GM10266 (cell line): ENCODE results near the gene RFTN1.
A peak's percentile ranks its signal among the peaks of the same experiment; 100 is the strongest.

Experiments
- DNase-seq: peaks from one replicate; pipeline ENCODE4 v3.0.0; 2012; ENCODE audit errors: extremely low spot score
- CTCF ChIP-seq: IDR thresholded peaks from 2 replicates; pipeline ENCODE4 v1.5.1; 2012; ENCODE audit warnings: mild to moderate bottlenecking, low read depth; ENCODE audit not compliant: control insufficient read depth, insufficient read depth; ENCODE audit errors: missing control alignments

Gene RFTN1

GRCh38 chr3:16516695-16517481, 3.4 kb upstream of the RFTN1 start:
- DNase-seq, result peak; percentile 41
- TF ChIP-seq CTCF, result peak; percentile 35

- TF ChIP-seq CTCF, result no peak
- DNase-seq, result peak; percentile 52
Measured at GRCh38 chr3:16515885-16516420, 2.5 kb upstream of the RFTN1 start.

GRCh38 chr3:16514755-16515353, 1.4 kb upstream of the RFTN1 start:
- DNase-seq, result peak; percentile 42
- no peak for TF ChIP-seq CTCF

GRCh38 chr3:16514021-16514700, 662 bp upstream of the RFTN1 start:
- no peak for DNase-seq
- no peak for TF ChIP-seq CTCF

GRCh38 chr3:16512435-16513140, 911 bp downstream of the RFTN1 start:
- peak; percentile 12 for TF ChIP-seq CTCF
- DNase-seq, result peak; percentile 64

- TF ChIP-seq CTCF, result no peak
- peak; percentile 80 for DNase-seq
Measured at GRCh38 chr3:16511681-16512434, 1.6 kb downstream of the RFTN1 start.
